GM10266 (cell line): ENCODE results near the gene MTERF1.
"Not testable (repeated sequence)": the region's sequence is repeated elsewhere in the genome, so short reads cannot be mapped to it uniquely, and the experiment has no call there.

ENCODE experiments used
- DNase-seq: peaks from one replicate; pipeline ENCODE4 v3.0.0; 2012; ENCODE audit errors: extremely low spot score
- TF ChIP-seq, protein P1 (sequence below): IDR thresholded peaks from 2 replicates; pipeline ENCODE4 v1.5.1; 2012; ENCODE audit warnings: mild to moderate bottlenecking, low read depth; ENCODE audit not compliant: control insufficient read depth, insufficient read depth; ENCODE audit errors: missing control alignments

MTERF1 gene

DNA sequence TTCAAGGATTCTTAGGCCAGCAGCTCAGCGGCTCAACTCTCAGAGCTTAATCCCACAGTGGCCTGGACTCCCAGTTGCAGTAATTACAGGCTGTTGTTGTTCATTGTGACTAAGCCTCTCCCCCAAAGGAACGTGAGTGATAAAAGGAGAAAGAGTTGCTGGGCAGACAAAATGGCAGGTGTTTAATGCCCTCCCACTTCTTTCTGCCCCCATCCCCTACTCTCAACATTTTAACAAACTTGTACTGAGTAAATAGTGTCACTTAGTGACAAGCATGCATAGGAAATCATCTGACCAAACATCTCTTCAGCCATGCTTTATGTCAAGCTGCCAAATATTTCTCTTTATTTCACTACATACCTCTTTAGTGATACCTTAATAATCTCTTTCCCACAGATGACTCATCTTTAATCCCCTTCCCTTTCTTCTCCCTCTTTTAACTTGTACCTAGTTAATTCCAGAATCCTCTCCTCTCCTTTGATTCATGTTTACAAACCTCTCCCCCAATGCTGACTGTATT lies 12.4 kb upstream of the MTERF1 start:
- DNase-seq = no peak
- TF ChIP-seq, protein P1, sequence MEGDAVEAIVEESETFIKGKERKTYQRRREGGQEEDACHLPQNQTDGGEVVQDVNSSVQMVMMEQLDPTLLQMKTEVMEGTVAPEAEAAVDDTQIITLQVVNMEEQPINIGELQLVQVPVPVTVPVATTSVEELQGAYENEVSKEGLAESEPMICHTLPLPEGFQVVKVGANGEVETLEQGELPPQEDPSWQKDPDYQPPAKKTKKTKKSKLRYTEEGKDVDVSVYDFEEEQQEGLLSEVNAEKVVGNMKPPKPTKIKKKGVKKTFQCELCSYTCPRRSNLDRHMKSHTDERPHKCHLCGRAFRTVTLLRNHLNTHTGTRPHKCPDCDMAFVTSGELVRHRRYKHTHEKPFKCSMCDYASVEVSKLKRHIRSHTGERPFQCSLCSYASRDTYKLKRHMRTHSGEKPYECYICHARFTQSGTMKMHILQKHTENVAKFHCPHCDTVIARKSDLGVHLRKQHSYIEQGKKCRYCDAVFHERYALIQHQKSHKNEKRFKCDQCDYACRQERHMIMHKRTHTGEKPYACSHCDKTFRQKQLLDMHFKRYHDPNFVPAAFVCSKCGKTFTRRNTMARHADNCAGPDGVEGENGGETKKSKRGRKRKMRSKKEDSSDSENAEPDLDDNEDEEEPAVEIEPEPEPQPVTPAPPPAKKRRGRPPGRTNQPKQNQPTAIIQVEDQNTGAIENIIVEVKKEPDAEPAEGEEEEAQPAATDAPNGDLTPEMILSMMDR = no peak

DNA sequence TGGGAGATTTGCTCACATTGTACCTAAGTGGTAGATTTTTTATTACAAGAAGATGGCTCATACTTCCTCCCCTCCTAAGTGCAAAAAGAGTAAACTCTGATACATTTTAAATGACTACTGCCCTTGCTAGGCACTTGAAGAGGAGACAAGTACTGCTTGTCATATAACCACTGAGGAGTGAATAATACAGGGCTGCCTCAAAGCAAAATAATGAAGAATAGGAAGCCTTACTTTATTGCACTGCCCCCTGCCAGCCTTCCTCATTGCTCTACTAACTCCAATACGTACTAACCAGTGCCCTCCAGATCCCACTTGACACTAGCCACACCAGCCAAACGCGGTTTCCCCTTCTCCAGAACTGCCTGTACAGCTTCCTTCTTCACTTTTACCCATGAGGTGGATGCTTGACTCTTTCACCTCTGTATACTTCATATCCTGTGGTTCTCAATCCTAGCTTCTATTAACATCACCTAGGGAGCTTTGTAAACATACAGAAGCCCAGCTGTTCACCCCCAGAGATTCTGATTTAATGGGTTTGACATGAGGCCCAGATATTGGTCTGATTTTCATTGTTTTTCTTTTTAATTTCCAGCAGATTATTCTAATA lies 11.7 kb upstream of the MTERF1 start:
- TF ChIP-seq, protein P1 = no peak
- DNase-seq = no peak

DNA sequence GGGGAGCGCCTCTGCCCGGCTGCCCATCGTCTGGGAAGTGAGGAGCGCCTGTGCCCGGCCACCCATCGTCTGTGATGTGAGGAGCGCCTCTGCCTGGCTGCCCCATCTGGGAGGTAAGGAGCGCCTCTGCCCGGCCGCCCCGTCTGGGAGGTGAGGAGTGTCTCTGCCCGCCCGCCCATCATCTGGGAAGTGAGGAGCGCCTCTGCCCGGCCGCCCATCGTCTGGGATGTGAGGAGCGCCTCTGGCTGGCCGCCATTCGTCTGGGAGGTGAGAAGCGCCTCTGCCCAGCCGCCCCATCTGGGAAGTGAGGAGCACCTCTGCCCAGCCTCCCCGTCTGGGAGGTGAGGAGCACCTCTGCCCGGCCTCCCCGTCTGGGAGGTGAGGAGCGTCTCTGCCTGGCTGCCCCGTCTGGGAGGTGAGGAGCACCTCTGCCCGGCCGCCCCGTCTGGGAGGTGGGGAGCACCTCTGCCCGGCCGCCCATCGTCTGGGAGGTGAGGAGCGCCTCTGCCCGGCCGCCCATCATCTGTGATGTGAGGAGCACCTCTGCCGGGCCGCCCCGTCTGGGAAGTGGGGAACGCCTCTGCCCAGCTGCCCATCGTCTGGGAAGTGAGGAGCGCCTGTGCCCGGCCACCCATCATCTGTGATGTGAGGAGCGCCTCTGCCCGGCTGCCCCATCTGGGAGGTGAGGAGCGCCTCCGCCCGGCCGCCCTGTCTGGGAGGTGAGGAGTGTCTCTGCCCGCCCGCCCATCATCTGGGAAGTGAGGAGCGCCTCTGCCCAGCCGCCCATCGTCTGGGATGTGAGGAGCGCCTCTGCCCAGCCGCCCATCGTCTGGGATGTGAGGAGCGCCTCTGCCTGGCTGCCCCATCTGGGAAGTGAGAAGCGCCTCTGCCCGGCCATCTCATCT lies 8.0 kb upstream of the MTERF1 start:
- not testable (repeated sequence) for DNase-seq

- not testable (repeated sequence) for DNase-seq
Observed at GRCh38 chr7:91887336-91888213, 7.1 kb upstream of the MTERF1 start.

GRCh38 chr7:91883676-91884362 lies 3.3 kb upstream of the MTERF1 start:
- TF ChIP-seq, protein P1 = no peak
- no peak for DNase-seq

- DNase-seq = no peak
- TF ChIP-seq, protein P1 = no peak
Observed at GRCh38 chr7:91880016-91880412, 488 bp downstream of the MTERF1 start.

DNA sequence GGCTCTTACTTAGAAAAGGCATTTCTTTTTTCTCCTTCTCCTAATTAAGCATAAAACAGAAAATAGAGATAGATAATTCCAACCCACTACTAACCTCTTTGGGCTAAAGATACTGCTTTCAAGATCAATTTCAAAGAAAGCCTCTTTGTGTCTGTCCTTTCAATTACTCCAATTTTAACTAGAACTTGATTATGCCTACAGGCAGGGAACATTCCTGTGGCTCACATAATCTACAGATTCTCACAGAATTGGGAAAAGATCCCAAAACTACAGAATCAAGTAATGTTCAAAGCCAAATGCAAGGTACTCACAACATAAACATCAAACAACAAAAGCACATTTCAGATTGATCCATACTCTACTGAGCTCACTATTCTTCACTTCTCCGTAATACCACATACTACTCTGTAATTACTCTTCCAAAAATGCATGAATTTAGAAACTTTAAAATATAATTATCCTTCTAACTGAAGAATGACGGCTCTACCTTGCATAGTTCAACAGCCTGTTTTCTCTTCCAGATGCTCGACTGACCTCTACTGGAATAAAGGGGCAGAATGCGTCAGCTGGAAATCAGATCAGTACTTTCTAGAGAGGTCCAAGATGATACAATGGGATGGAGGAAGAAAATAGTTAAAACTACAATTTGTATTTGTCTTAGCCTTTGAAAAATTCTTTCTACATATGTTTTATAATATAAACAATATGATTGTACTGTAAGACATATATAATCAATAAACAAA lies 3.9 kb downstream of the MTERF1 start:
- DNase-seq = no peak

More for the DNA sequence above, 3.9 kb downstream of the MTERF1 start:
- TF ChIP-seq, protein P1 = no peak
